AG04450 (cell line): ENCODE results near the gene STPG4. TPM values are rescaled to one million over a fixed set of nuclear protein-coding genes. Genes with fewer than 3 reads are reported as not detected.

ENCODE experiments used
- CTCF ChIA-PET: fragments of 300-600, 350-600 bp; formaldehyde crosslinking; extraction: SDS; loops from one replicate; lab custom pipeline; 2022; ENCODE audit warnings: antibody characterized with exemption, inconsistent platforms; lab: Charles Lee
- POLR2A ChIA-PET: fragments of 350-600 bp; formaldehyde crosslinking; extraction: SDS; loops from one replicate; lab custom pipeline; 2021; ENCODE audit warnings: antibody characterized with exemption, inconsistent platforms; lab: Yijun Ruan, JAX
- DNase-seq: peaks from one replicate; pipeline ENCODE4 v3.0.0-alpha.2; 2011; ENCODE audit warnings: low read depth, low spot score
- H3K27ac ChIP-seq: one replicate; pipeline ENCODE4 v1.5.1; 2012; ENCODE audit warnings: low read depth, low read length, control low read depth
- H3K27me3 ChIP-seq: one replicate; pipeline ENCODE4 v1.6.0; 2012; ENCODE audit warnings: low read length; ENCODE audit not compliant: control insufficient read depth, insufficient read depth
- H3K4me3 ChIP-seq: 2 replicates; pipeline ENCODE4 v1.5.1; 2011; ENCODE audit warnings: mild to moderate bottlenecking, low read depth, low read length, control low read depth
- H3K9me3 ChIP-seq: 2 replicates; pipeline ENCODE4 v1.5.1; 2012; ENCODE audit warnings: low read length; ENCODE audit not compliant: control insufficient read depth, insufficient read depth
- CTCF ChIP-seq: IDR thresholded peaks from 2 replicates; pipeline ENCODE4 v1.5.1; 2011; ENCODE audit warnings: low read depth, low read length, control low read depth, inconsistent platforms
- polyA plus RNA-seq: library from polyadenylated mRNA; depleted of rRNA; stranded (reverse); fragments of >200 nt; gene quantifications from 2 replicates; pipeline ENCODE4 v1.2.3, GENCODE V29; 2011

The STPG4 gene
- polyA plus RNA-seq, 1 experiment, result 0.14 TPM

- Histone ChIP-seq H3K27ac (no peak overlapping the region), H3K27me3 (no peaks in the 10 kb centered on the region), H3K9me3 (peaks cover 3% of the 10 kb centered on the region; the same call in 1 of the 2 replicates), H3K4me3 (no peak overlapping the region)
- no peak for DNase-seq
- TF ChIP-seq CTCF, result no peak
- ChIA-PET POLR2A (interaction anchor here (2.9 kb wide), 1 partner anchor 9 kb away, joined by 13 read pairs; no protein-coding TSS in a partner anchor), CTCF (no interaction called here)
These were observed 80.4 kb downstream of the STPG4 start for GRCh38 chr2:47074691-47075090.

GRCh38 chr2:47073641-47074040, 81.5 kb downstream of the STPG4 start:
- DNase-seq, result no peak
- no peak overlapping the region for H3K27ac ChIP-seq
- no peak for TF ChIP-seq CTCF
- no peak overlapping the region for H3K4me3 ChIP-seq
- CTCF ChIA-PET, result no interaction called here
- H3K27me3 ChIP-seq, result no peaks in the 10 kb centered on the region
- H3K9me3 ChIP-seq, result peaks cover 3% of the 10 kb centered on the region; the same call in 1 of the 2 replicates
- POLR2A ChIA-PET, result interaction anchor here (0.7 to 2.9 kb wide), 2 partner anchors 30 to 96 kb away, joined by 3 to 9 read pairs; no protein-coding TSS in a partner anchor

GRCh38 chr2:47073217-47073616, 81.9 kb downstream of the STPG4 start:
- Histone ChIP-seq H3K9me3 (peaks cover 1% of the 10 kb centered on the region; the same call in 1 of the 2 replicates), H3K27ac (no peak overlapping the region), H3K4me3 (no peak overlapping the region), H3K27me3 (no peaks in the 10 kb centered on the region)
- ChIA-PET CTCF (no interaction called here), POLR2A (interaction anchor here (0.6 to 2.9 kb wide), 3 partner anchors 30 to 234 kb away, joined by 3 to 11 read pairs (median 9); no protein-coding TSS in a partner anchor)
- TF ChIP-seq CTCF, result no peak
- no peak for DNase-seq

- Histone ChIP-seq H3K27me3 (no peaks in the 10 kb centered on the region), H3K9me3 (no peaks in the 10 kb centered on the region; the same call in 1 of the 2 replicates), H3K27ac (peak overlapping the region; percentile 93), H3K4me3 (no peak overlapping the region)
- ChIA-PET CTCF (no interaction called here), POLR2A (interaction anchor here (0.6 to 2.9 kb wide), 2 partner anchors 29 to 234 kb away, joined by 9 to 11 read pairs; no protein-coding TSS in a partner anchor)
- no peak for TF ChIP-seq CTCF
- no peak for DNase-seq
These were observed 82.3 kb downstream of the STPG4 start for GRCh38 chr2:47072728-47073191.

GRCh38 chr2:47072018-47072691, 83.0 kb downstream of the STPG4 start:
- Histone ChIP-seq H3K27me3 (no peaks in the 10 kb centered on the region), H3K4me3 (no peak overlapping the region), H3K27ac (peak overlapping the region; percentile 93), H3K9me3 (no peaks in the 10 kb centered on the region; the same call in 1 of the 2 replicates)
- POLR2A ChIA-PET, result interaction anchor here (0.8 to 2.9 kb wide), 3 partner anchors 16 to 251 kb away, joined by 3 to 9 read pairs (median 3); no protein-coding TSS in a partner anchor
- CTCF ChIA-PET, result interaction anchor here (0.8 kb wide), 1 partner anchor 16 kb away, joined by 3 read pairs; no protein-coding TSS in a partner anchor
- TF ChIP-seq CTCF, result peak; percentile 25; the same call in 1 of the 2 replicates
- no peak for DNase-seq
